Airway epithelial cell (primary cell): Measurements from ENCODE around the gene RFXAP. TPM values are rescaled to one million over a fixed set of nuclear protein-coding genes. Genes with fewer than 3 reads are reported as not detected.

Experiments
- total RNA-seq: library from RNA; depleted of rRNA; stranded (reverse); fragments of >200 nt; gene quantifications from 2 replicates; pipeline ENCODE4 v1.2.3, GENCODE V29; 2015

Gene RFXAP, protein sequence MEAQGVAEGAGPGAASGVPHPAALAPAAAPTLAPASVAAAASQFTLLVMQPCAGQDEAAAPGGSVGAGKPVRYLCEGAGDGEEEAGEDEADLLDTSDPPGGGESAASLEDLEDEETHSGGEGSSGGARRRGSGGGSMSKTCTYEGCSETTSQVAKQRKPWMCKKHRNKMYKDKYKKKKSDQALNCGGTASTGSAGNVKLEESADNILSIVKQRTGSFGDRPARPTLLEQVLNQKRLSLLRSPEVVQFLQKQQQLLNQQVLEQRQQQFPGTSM
- total RNA-seq = 1.5 and 1.9 TPM in 2 replicates

DNA sequence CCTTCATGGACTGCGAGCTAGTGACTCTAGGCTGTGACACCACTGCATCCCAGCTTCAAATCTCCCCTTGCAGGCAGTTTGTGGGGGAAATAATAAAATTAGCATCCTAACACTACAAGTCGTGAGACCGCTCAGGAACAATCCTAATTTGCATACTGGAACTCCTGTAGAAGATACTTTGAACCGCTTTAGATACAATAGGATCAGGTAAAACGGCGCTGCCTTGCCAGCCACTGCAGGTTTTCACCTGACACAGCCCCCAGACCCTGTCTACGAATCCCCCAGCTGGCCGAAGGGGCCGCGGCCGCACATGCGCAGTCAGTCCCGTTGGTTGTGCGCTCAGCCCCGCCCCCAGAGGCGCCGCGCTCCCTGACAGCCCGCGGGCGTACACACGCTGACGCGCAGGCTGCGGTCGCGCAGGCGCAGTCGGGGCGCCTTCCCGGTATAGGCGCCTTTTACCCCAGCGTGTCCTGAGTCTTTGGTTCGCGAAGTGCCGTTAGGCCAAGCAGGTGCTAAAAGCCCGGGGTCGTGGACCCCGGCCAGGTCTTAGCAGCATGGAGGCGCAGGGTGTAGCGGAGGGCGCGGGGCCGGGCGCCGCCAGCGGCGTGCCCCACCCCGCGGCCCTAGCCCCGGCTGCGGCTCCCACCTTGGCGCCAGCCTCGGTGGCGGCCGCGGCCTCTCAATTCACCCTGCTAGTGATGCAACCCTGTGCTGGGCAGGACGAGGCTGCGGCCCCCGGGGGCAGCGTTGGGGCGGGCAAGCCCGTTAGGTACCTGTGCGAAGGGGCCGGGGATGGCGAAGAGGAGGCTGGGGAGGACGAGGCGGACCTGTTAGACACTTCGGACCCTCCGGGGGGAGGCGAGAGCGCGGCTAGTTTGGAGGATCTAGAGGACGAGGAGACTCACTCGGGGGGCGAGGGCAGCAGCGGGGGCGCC lies at the start of gene RFXAP:
Gene RFXAP, plus strand, starts transcription at position 419 of the 935 bp plus-strand sequence. Its CDS starts 136 bp downstream, at position 555.

Other genes with a start within 250 kb of the RFXAP start
- gene SERTM1, start 145.2 kb upstream of the RFXAP start, total RNA-seq = not detected in 2 replicates
- 1.3 and 2.2 TPM in 2 replicates for gene SMAD9, start 101.0 kb downstream of the RFXAP start, total RNA-seq
- 28.4 and 33.9 TPM in 2 replicates for gene ALG5, start 180.1 kb downstream of the RFXAP start, total RNA-seq
- gene EXOSC8, start 181.6 kb downstream of the RFXAP start, total RNA-seq = 54.2 and 56.9 TPM in 2 replicates
- gene SUPT20H, start 240.5 kb downstream of the RFXAP start, total RNA-seq = 17.7 and 29.3 TPM in 2 replicates